Activated naive CD8-positive, alpha-beta T cell treated with anti-CD3 and anti-CD28 coated beads for 36 hours (primary cell): ENCODE results near the gene SRF. TPM values are rescaled to one million over a fixed set of nuclear protein-coding genes. Genes with fewer than 3 reads are reported as not detected.
"Not testable (repeated sequence)": the region's sequence is repeated elsewhere in the genome, so short reads cannot be mapped to it uniquely, and the experiment has no call there.

Experiments
- DNase-seq: peaks from one replicate; pipeline ENCODE4 v3.0.0; 2021
- H3K27ac Mint-ChIP-seq: one replicate; pipeline ENCODE4 v1.8.0; 2022; ENCODE audit warnings: mild to moderate bottlenecking, moderate library complexity, mixed read lengths
- H3K27me3 Mint-ChIP-seq: one replicate; pipeline ENCODE4 v1.8.0; 2022; ENCODE audit warnings: mild to moderate bottlenecking, mixed read lengths
- H3K36me3 Mint-ChIP-seq: one replicate; pipeline ENCODE4 v1.8.0; 2021; ENCODE audit warnings: mild to moderate bottlenecking, mixed read lengths
- H3K4me1 Mint-ChIP-seq: one replicate; pipeline ENCODE4 v1.8.0; 2021; ENCODE audit warnings: mixed read lengths
- H3K4me3 Mint-ChIP-seq: one replicate; pipeline ENCODE4 v1.8.0; 2022; ENCODE audit warnings: mild to moderate bottlenecking, moderate library complexity, mixed read lengths
- H3K9me3 Mint-ChIP-seq: one replicate; pipeline ENCODE4 v1.8.0; 2022; ENCODE audit warnings: mixed read lengths
- total RNA-seq, 2 experiments: library from RNA; stranded (reverse); gene quantifications; one replicate each; pipeline ENCODE4 v1.2.3, GENCODE V29; 2021

Gene SRF
- total RNA-seq = 10 to 100 TPM; 49.1 to 49.9 TPM

DNA sequence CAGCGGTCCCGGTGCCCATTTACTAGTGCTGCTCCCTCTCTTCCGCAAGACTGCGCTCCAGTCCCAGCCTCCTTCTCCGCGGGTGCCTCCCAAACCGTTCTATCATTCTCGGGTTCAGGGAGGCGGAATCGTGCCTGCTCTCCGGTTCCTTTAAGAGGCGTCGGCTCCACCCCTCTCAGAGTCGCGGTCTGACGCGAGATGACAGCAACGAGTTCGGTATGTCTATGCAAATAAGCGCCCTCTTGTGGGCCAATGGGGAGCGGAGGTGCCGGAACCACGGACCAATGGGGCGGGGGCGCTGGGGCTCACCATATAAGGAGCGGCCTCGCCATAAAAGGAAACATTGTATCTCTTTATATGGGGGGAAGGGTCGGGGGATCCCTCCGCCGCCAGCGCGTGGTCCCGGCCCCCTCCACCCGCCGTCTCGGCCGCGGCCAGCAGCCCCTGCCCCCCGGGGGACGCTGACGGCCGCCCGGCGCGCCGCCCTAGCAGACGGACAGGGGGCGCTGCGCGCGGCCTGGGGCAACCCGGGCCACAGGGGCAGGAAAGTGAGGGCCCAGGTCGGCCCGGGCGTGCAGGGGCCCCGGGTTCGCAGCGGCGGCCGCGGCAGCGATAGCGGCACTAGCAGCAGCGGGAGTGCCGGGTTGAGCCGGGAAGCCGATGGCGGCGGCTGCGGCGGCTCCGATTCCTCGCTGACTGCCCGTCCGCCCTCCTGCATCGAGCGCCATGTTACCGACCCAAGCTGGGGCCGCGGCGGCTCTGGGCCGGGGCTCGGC is at the start of gene SRF:
Gene SRF, plus strand, starts transcription at position 339 of the 776 bp plus-strand sequence. Its CDS starts 388 bp downstream, at position 727.
- Mint-ChIP-seq H3K4me1 (peaks cover 34% of the 10 kb centered on the region), H3K4me3 (peak within 1 kb of the TSS; percentile 98)

DNA sequence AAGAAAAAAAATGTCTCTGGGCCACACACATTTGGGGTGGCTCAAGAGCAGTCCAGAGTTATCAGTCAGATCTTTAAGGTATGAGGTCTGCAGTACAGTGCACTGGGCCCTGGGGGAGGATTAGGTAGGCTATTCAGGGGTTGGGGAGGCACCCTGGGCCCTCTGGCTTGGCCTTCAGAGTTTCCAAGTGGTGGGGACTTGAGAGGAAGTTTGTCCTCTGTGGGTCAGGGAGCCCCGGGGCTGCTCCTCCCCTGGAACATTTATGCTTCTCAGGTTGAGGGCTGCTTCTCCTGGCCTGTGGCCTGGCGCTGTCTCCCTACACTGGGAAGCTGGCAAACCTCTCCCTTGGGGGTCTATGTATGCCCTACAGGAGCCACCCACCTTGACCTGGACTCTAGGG is 48.9 kb upstream of the SRF start:
- Mint-ChIP-seq H3K27me3 (no peaks in the 10 kb centered on the region), H3K9me3 (no peaks in the 10 kb centered on the region), H3K4me3 (no peak overlapping the region), H3K4me1 (no peaks in the 10 kb centered on the region), H3K27ac (no peak overlapping the region), H3K36me3 (no peaks in the 10 kb centered on the region)
- DNase-seq = no peak

More for the DNA sequence above, at the start of gene SRF:
- peaks cover 8% of the 10 kb centered on the region for H3K27me3 Mint-ChIP-seq
- H3K36me3 Mint-ChIP-seq = peaks cover 22% of the 10 kb centered on the region
- peak within 1 kb of the TSS; percentile 93 for H3K27ac Mint-ChIP-seq
- no peaks in the 10 kb centered on the region for H3K9me3 Mint-ChIP-seq
- peak; percentile 97 for DNase-seq

DNA sequence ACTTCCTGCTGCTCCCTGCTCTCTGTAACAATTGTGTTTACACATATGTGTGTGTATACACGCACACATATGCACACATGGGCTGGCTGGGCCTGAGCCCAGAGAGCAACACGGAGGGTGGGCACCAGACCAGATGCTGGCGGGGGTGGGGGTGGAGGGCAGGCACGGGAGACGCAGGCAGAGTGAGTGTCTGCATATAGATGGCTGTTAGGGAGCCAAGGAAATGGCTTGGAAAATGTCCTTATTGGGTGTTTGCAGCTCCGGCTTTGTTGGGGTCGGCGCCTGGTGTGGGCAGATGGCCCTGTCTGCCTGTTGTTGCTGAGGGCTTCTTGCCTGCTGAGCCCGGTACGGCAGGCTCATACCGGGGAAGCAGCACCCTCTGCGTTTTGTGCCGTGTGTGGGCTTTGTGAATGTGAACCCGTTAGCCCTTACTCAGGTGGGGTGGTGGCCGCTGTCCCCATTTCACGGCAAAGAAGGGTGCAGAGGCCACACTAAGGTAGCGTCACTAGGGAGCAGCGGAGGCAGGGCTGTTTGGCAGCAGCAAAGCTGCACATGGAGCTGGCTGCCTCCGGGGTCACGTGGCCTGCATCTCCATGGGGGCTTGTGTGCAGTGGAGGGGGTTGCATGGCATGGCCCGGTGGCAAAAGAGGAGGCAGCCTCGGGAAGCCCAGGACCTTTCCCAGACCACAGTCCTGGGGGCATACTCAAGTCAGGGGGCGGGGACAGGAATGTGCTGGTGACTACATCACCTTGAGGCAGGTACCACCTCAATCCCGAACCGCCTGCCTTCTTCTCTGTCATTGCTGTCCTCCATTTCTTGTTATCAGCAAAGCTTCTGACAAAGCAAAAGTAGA is 47.4 kb upstream of the SRF start:
- DNase-seq = no peak
- no peaks in the 10 kb centered on the region for H3K9me3 Mint-ChIP-seq
- no peak overlapping the region for H3K4me3 Mint-ChIP-seq
- H3K4me1 Mint-ChIP-seq = no peaks in the 10 kb centered on the region
- no peaks in the 10 kb centered on the region for H3K36me3 Mint-ChIP-seq
- no peaks in the 10 kb centered on the region for H3K27me3 Mint-ChIP-seq
- H3K27ac Mint-ChIP-seq = no peak overlapping the region

DNA sequence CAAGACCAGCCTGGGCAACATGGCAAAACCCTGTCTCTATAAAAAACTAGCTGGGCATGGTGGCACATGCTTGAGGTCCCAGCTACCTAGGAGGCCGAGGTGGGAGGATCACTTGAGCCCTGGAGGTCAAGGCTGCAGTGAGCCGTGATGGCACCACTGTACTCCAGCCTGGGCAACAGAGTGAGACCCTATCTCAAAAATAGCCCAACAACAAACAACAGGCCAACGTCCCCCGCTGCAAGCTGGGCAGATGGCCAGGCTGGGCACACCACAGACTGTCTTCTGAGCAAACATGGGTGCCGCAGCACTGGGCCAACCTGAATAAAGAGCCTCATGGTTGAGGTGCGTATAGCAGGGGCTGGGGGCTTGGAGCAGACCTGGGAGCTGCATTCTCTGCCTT is 46.6 kb upstream of the SRF start:
- DNase-seq = no peak
- no peaks in the 10 kb centered on the region for H3K4me1 Mint-ChIP-seq
- H3K9me3 Mint-ChIP-seq = no peaks in the 10 kb centered on the region
- H3K27me3 Mint-ChIP-seq = no peaks in the 10 kb centered on the region
- H3K4me3 Mint-ChIP-seq = no peak overlapping the region
- no peak overlapping the region for H3K27ac Mint-ChIP-seq
- no peaks in the 10 kb centered on the region for H3K36me3 Mint-ChIP-seq

DNA sequence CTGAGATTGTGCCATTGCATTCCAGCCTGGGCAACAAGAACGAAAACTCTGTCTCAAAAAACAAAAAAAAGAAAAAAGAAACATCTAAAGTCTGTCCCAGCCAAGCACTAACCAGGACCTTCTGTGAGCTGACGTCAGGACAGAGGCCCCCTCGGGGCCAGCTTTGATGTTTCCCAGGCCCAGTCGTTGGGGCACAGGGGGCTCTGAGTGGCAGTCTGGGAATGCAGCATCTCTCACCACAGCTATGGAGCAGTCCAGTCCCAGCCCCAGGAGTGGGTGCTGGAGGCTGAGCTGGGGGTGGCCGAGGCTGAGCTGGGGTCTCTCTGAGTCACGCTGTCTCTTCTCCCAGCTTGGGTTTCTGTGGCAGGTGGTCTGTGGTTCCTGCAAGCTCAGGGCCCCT is 46.0 kb upstream of the SRF start:
- Mint-ChIP-seq H3K4me1 (no peaks in the 10 kb centered on the region), H3K4me3 (no peak overlapping the region), H3K9me3 (no peaks in the 10 kb centered on the region), H3K27me3 (no peaks in the 10 kb centered on the region), H3K27ac (no peak overlapping the region), H3K36me3 (no peaks in the 10 kb centered on the region)
- no peak for DNase-seq

DNA sequence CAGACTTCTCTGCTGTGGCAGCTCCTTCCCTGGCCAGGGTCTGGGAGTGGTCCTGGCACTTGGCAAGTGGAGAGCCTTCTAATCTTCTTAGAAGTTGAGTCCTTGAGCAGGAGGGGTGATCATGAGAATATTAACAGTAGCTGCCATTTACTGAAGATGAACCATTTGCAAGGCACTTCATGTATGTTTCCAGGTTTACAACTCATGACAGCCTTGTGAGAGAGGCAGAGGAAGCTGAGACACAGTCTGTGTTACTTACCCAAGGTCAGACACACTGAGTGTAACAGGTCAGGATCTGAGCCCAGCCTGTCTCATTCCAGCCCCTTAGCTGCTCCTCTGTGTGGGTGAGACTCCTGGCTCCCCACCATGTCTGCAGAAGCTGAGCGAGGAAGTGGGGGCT is 45.5 kb upstream of the SRF start:
- DNase-seq = no peak
- H3K27ac Mint-ChIP-seq = no peak overlapping the region
- no peaks in the 10 kb centered on the region for H3K27me3 Mint-ChIP-seq

DNA sequence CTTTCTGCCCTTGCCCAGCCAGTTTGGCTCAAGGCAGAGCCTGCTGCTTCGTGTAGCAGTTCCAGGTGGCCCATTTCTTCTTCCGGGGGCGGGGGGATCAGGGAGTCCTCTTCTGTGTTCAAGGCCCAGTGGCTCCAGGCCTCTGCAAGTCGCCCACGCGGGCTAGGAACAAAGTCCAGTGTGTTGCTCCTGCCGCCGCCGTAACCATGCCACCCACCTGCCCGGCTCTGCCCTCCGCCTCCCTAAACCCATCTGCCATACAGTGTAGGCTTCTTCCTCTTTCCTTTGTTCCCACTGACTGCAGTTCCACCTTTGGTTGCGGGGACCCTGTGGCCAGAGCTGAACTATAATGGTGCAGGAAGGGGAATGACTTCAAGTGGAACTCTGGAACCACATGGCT is 43.9 kb upstream of the SRF start:
- no peaks in the 10 kb centered on the region for H3K27me3 Mint-ChIP-seq
- no peak overlapping the region for H3K27ac Mint-ChIP-seq
- H3K4me1 Mint-ChIP-seq = no peaks in the 10 kb centered on the region
- DNase-seq = no peak
- no peak overlapping the region for H3K4me3 Mint-ChIP-seq
- no peaks in the 10 kb centered on the region for H3K9me3 Mint-ChIP-seq
- no peaks in the 10 kb centered on the region for H3K36me3 Mint-ChIP-seq

More for the DNA sequence above, 45.5 kb upstream of the SRF start:
- Mint-ChIP-seq H3K4me3 (no peak overlapping the region), H3K9me3 (no peaks in the 10 kb centered on the region), H3K4me1 (no peaks in the 10 kb centered on the region), H3K36me3 (no peaks in the 10 kb centered on the region)

DNA sequence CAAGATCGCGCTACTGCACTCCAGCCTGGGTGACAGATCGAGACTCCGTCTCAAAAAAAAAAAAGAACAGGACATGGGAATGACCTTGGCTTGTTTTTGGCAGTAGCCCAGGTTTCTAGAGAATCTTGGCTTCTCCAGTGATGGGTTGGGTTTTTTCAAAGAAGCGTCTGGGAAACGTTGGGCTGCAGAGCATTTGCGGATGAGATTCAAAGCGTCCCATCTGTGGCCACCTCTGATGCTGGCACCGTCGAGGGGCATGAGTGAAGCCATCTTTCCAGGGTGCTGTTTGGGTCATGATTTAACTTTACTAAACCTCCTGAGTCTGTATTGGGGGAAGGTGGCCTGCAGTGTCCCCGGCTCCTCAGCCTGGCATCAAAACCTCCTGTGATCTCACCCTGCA is 43.2 kb upstream of the SRF start:
- H3K4me3 Mint-ChIP-seq = no peak overlapping the region
- no peaks in the 10 kb centered on the region for H3K36me3 Mint-ChIP-seq
- no peak overlapping the region for H3K27ac Mint-ChIP-seq
- no peaks in the 10 kb centered on the region for H3K4me1 Mint-ChIP-seq
- H3K27me3 Mint-ChIP-seq = no peaks in the 10 kb centered on the region
- H3K9me3 Mint-ChIP-seq = no peaks in the 10 kb centered on the region
- DNase-seq = no peak

DNA sequence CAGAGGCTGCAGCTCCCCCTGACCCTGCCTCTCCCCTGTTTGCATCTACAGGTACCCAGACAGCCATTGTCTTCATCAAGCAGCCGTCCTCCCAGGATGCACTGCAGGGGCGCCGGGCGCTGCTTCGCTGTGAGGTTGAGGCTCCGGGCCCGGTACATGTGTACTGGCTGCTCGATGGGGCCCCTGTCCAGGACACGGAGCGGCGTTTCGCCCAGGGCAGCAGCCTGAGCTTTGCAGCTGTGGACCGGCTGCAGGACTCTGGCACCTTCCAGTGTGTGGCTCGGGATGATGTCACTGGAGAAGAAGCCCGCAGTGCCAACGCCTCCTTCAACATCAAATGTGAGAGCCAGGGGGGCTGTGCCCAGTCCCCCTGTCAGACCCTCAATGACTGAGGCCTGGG is 42.1 kb upstream of the SRF start:
- DNase-seq = no peak
- H3K9me3 Mint-ChIP-seq = no peaks in the 10 kb centered on the region
- no peak overlapping the region for H3K27ac Mint-ChIP-seq
- H3K4me3 Mint-ChIP-seq = no peak overlapping the region
- no peaks in the 10 kb centered on the region for H3K27me3 Mint-ChIP-seq
- H3K36me3 Mint-ChIP-seq = no peaks in the 10 kb centered on the region
- H3K4me1 Mint-ChIP-seq = no peaks in the 10 kb centered on the region

DNA sequence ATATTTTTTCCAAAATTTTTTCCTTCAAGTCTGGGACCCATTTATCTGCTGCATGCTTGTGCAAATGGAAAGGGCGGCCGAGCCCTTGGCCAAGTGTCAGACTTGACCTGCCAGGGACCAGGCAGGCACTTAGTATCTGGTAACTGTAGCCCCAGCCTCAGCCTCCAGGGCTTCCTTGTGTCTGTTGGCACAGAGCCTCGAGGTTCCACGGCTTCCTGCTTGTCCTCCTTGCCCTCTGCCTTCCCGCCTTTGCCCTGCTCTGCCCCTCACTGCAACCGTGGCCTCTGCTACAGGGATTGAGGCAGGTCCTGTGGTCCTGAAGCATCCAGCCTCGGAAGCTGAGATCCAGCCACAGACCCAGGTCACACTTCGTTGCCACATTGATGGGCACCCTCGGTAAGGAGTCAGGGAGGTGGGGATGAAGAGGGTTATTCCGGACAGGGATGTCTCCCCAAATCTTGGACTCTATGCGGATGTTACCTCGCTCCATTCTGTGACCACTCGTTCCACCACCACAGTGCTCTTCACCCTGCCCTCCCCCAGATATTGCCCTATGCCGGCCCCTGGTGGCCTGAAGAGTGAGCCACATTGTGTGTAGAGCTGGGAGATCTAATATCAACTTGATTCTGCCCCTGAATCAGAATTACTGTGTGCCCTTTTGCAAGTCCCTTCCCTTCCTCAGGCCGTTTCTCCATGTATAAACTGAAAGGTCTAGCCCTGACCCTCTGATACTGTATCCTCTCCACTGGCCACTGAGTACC is 41.5 kb upstream of the SRF start:
- no peaks in the 10 kb centered on the region for H3K36me3 Mint-ChIP-seq
- peak; percentile 16 for DNase-seq
- no peaks in the 10 kb centered on the region for H3K4me1 Mint-ChIP-seq
- H3K4me3 Mint-ChIP-seq = no peak overlapping the region
- no peaks in the 10 kb centered on the region for H3K9me3 Mint-ChIP-seq
- no peaks in the 10 kb centered on the region for H3K27me3 Mint-ChIP-seq
- no peak overlapping the region for H3K27ac Mint-ChIP-seq

DNA sequence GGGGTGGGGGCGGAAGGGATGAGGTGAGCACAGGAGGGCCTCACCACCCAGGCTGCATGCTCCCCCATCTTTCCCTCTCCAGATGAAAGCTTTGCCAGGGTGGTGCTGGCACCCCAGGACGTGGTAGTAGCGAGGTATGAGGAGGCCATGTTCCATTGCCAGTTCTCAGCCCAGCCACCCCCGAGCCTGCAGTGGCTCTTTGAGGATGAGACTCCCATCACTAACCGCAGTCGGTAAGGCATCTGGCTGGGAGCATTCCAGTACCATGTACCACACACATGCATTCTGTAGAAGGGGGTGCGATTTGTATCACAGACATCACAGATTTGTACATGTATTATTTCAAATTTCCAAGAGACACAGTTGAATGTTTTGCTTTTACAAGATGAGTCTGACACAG is 40.6 kb upstream of the SRF start:
- no peaks in the 10 kb centered on the region for H3K36me3 Mint-ChIP-seq
- no peak overlapping the region for H3K4me3 Mint-ChIP-seq
- no peak overlapping the region for H3K27ac Mint-ChIP-seq
- H3K27me3 Mint-ChIP-seq = no peaks in the 10 kb centered on the region
- no peaks in the 10 kb centered on the region for H3K4me1 Mint-ChIP-seq
- DNase-seq = no peak
- H3K9me3 Mint-ChIP-seq = no peaks in the 10 kb centered on the region

DNA sequence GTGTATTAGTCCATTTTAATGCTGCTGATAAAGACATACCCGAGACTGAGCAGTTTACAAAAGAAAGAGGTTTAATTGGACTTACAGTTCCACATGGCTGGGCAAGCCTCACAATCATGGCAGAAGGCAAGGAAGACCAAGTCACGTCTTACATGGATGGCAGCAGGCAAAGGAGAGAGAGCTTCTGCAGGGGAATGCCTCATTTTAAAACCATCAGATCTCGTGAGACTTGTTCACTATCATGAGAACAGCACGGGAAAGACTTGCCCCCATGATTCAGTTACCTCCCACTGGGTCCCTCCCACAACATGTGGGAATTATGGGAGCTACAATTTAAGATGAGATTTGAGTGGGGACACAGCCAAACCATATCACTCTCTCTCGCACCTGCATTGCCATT is 39.7 kb upstream of the SRF start:
- not testable (repeated sequence) for DNase-seq, H3K27ac Mint-ChIP-seq, H3K36me3 Mint-ChIP-seq, H3K9me3 Mint-ChIP-seq, H3K4me3 Mint-ChIP-seq, H3K27me3 Mint-ChIP-seq, H3K4me1 Mint-ChIP-seq

DNA sequence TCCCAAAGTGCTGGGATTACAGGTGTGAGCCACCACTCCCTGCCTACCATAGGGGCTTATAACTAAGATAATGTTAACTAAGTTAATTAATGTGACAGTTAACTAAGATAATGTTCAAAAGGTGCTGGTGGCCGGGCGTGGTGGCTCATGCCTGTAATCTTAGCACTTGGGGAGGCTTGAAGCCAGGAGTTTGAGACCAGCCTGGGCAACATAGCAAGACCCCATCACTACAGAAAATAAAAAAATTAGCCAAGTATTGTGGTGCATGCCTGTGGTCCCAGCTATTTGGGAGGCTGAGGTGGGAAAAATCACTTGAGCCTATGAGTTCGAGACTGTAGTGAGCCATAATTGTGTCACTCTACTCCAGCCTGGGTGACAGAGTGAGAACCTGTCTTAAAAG is 32.8 kb upstream of the SRF start:
- Mint-ChIP-seq H3K36me3 (no peaks in the 10 kb centered on the region), H3K27me3 (no peaks in the 10 kb centered on the region), H3K9me3 (no peaks in the 10 kb centered on the region), H3K27ac (no peak overlapping the region), H3K4me1 (peaks cover 11% of the 10 kb centered on the region), H3K4me3 (no peak overlapping the region)
- no peak for DNase-seq

DNA sequence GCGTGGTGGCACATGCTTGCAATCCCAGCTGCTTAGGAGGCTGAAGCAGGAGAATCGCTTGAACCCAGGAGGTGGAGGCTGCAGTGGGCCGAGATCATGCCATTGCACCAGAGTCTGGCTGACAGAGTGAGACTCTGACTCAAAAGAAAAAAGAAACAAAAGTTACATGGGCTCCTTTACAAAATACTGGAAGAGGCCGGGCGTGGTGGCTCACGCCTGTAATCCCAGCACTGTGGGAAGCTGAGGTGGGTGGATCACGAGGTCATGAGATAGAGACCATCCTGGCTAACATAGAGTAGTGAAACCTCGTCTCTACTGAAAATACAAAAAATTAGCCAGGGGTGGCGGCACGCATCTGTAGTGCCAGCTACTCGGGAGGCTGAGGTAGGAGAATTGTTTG is 31.1 kb upstream of the SRF start:
- H3K4me3 Mint-ChIP-seq, DNase-seq, H3K36me3 Mint-ChIP-seq, H3K27ac Mint-ChIP-seq, H3K27me3 Mint-ChIP-seq, H3K9me3 Mint-ChIP-seq: not testable (repeated sequence)
- peaks cover 16% of the 10 kb centered on the region for H3K4me1 Mint-ChIP-seq

DNA sequence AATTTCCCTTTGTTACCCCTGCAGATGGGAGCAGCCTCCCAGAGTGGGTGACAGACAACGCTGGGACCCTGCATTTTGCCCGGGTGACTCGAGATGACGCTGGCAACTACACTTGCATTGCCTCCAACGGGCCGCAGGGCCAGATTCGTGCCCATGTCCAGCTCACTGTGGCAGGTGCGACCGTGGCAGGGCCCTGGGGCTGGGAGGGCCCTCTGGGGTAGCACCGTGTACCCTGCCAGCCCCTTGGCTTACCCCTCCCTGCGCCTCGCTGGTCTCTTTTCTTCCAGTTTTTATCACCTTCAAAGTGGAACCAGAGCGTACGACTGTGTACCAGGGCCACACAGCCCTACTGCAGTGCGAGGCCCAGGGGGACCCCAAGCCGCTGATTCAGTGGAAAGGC is 29.4 kb upstream of the SRF start:
- no peak for DNase-seq
- Mint-ChIP-seq H3K4me3 (no peak overlapping the region), H3K27ac (peak overlapping the region; percentile 93), H3K27me3 (no peaks in the 10 kb centered on the region), H3K4me1 (peaks cover 16% of the 10 kb centered on the region), H3K9me3 (no peaks in the 10 kb centered on the region), H3K36me3 (no peaks in the 10 kb centered on the region)
